HG02798 (cell line): Measurements from ENCODE around the gene GZF1.

Experiments
- ATAC-seq: cut with Tn5 transposase; IDR thresholded peaks from one replicate; pipeline ENCODE4 v1.9.1; 2021; ENCODE audit warnings: mild to moderate bottlenecking; ENCODE audit not compliant: unreplicated experiment, poor library complexity

Gene GZF1

DNA sequence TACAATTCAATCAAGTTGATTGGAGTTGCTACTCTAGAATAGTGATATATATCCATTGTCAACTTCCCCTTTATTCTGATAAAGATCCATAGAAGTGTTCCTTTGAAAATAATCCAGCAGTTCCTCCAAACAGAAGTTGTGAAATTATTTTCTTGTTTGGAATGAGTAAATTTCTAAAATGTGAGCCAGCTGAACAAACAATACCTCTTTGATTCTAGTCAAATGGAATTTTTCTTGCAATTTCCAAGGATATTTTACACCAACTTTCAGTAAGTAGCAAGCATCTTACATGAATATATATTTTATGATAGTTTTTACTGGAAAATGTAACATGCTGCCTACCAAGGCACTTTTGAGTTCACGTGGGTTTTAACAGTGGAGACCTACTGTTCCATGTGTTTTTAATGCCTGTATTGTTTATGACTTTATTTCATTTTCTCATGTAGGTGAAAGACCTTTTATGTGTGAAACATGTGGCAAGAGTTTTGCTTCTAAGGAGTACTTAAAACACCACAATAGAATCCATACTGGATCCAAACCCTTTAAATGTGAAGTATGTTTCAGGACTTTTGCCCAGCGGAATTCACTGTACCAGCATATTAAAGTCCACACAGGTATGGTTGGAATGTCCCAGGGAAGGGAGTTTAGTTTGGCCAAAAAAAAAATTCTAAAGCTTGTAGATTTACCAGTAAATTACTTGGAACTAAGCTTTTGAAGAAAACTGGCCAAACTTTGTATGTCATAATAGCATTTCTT is 6.5 kb downstream of the GZF1 start:
- no peak for ATAC-seq

GRCh38 chr20:23369072-23369823 is 7.3 kb downstream of the GZF1 start:
- ATAC-seq: no peak

- no peak for ATAC-seq
These were observed 8.3 kb downstream of the GZF1 start for GRCh38 chr20:23370274-23370673.

DNA sequence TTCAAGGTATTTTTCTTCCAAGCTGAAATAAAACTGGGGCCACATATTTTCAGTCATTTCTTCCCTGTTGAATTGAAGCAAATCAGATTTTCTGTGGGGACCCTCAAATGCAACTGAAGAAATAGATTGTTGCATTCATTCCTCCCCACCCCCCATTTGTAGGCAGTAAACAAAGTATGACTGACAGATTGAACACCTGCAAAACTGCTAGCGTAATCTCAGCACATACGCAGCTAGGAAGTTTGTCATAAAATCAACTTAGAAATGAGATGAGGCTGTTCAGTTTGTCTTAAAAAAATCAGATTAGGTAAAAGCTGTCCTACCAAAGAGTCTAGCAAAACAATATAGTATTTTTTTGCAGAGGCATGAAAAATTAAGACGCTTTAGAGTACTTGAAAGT is 8.9 kb downstream of the GZF1 start:
- no peak for ATAC-seq

GRCh38 chr20:23371496-23371895 is 9.5 kb downstream of the GZF1 start:
- no peak for ATAC-seq

GRCh38 chr20:23374441-23374840 is 12.5 kb downstream of the GZF1 start:
- no peak for ATAC-seq

DNA sequence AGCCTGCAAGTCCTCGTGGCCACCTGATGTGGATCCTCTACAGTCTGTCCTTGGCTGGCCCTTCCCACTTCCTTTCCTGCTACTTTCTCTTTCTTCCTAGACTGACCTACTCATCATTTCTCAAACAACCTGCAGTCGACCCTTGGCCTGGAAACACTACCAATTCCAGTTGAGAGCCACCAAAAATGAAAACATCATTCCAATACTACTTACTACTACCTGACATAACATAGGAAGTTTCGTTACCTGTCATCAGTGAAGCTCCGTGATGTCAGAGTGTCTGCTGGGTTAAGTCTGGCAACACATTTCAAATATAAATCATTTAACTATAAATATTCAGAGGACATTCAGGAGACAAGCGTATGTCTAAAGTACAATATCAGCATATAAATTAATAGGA is 13.8 kb downstream of the GZF1 start:
- no peak for ATAC-seq

- no peak for ATAC-seq
These were observed 17.8 kb downstream of the GZF1 start for GRCh38 chr20:23379772-23380171.

- no peak for ATAC-seq
These were observed 19.9 kb downstream of the GZF1 start for GRCh38 chr20:23381876-23382275.

DNA sequence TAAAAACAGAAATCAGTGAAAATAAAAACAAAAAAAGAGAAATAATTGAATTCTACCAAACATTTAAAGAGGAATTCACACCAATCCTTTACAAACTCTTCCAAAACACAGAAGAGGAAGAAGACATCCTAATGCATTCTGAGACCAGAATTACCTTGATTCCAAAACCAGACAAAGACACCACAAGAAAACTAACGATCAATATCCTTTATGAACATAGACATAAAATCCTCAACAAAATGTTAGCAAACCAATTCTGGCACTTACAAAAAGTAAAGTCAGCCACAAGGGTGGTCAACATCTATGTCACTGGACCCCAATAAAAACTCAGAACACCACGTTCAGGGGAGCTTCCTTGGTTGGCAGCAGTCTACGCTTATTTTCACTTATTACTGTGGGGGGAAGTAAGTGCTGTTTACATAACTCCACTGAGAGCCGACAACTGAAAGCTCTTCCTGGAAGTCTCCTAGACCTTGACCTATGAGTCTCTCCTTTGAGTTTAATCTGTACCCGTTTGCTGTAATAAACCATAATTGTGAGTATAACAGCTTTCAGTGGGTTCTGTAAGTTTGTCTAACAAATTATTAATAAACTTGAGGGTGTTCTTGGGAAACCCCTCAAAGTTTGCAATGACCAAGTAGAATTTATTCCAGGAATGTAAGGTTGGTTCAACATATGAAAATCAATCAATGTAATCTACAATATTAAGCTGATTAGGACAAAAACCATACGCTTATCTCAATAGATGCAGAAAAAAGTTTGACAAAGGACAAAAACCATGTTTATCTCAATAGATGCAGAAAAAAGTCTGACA is 24.5 kb downstream of the GZF1 start:
- no peak for ATAC-seq

- ATAC-seq: no peak
These were observed 25.1 kb downstream of the GZF1 start for GRCh38 chr20:23387118-23387443.

DNA sequence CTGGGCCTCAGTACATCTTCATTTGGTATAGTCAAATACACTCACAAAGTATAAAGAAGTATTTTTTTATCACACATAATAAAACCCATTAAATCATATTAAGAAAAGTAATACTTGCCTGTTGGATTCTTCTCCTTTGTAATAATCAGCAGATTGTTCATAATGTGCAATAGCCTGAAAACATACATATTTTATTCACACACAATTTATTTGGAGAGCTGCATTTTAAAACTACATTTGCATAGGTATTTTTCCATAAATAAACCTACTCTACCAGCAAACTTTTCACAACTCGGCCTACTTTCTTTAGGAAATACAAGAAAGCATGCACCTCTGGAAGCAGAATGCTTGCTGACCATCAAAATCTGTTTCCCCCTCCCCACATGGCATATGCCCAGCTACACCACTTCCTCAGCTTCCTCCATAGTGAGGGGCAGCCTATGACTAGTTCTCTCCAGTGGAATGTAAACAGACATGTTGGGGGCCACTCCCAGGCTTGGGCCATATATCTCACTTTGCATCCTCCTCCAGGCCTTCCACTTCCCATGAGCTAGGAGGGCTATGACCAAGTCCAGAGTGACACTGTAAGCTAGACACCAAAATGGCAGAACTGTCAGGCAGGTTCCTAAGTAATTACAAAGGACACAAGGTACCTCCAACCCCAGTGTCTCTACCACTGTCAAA is 28.3 kb downstream of the GZF1 start:
- ATAC-seq: no peak

DNA sequence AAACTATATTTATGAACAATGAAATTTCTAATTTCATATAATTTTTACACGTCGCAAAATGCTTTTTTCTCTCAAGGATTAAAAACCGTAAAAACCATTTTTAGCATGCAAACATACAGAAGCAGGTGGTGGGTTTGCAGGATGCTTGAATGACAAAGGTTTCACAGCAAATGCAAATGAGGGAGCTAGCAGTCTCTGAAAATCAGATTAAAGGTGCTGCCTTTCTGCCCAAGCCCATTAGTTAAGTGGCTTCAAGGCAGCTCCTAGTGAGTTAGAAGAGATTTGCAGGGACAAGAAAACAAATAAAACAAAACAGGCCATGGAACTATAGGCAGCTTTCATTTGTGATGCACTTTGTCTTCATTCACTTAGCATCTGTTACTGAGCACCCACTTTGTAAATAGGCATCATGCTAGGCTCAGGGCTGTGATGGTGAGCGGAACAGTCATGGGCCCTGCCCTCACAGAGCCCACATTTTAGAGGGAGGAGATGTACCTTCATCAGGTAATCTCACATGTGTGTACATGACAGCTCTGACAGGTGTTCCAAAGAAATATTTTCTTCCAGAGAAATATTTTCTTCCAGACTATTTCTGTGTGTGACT is 29.8 kb downstream of the GZF1 start:
- no peak for ATAC-seq

GRCh38 chr20:23393996-23394775 is 32.2 kb downstream of the GZF1 start:
- ATAC-seq: no peak

- ATAC-seq: no peak
These were observed 35.1 kb downstream of the GZF1 start for GRCh38 chr20:23396950-23397627.

DNA sequence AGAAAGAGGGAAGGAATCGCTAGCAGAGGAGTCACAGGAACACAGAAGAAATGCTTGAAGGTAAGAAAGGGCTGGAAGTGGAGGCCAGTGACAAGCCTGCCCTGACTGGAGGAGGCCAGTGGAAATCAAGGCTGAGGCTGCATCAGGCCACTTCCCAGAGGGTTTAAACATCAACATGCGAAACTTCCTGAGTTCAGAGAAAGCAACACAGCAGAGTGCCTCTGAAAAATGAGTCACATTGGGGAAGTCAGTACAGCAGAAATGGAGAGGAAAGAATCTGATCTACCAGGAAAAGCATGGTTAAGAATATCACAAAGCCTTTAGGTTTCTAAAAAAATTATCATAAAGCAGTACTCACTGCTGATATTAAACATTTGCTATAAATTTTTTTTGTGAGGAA is 36.0 kb downstream of the GZF1 start:
- no peak for ATAC-seq

DNA sequence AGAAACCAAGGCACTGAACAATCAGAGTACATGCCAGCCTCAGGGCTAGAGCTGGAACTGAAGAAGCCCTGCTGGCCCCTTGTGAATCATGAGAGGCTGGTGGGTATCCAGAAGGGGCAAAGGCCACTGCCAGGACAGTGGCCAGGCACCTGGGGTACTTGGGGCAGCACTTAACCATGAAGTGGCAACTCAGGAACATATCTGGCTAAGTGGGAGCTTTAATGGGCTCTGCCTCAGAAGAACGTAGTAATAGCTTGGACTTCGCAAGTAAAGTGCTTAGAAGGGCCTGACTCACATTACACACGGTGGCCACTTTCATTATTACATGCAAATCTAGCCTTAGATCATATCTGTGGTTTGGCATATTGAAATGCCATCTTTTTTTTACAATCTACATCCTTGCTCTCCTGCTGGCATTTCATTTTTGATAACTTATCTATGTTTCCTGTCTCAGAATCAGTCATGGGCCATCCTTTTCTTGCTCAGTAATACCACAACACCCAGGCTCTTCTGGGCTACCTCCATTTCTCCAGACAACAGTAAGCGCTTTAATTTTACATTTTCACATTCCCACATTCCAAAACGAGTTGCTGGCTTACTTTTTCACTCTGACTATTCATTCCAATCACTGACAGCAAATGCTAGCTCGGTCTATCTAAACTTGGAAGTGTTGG is 37.7 kb downstream of the GZF1 start:
- no peak for ATAC-seq

- ATAC-seq: no peak
These were observed 39.1 kb downstream of the GZF1 start for GRCh38 chr20:23401051-23401450.
